B cell (primary cell): ENCODE results near the gene GUCY1A1. TPM values are rescaled to one million over a fixed set of nuclear protein-coding genes. Genes with fewer than 3 reads are reported as not detected.

ENCODE experiments used
- ATAC-seq: fragments of 200-7000 bp; cut with Tn5 transposase; one replicate; pipeline ENCODE4 v1.10.0; 2021; ENCODE audit warnings: low read depth, mild to moderate bottlenecking, moderate number of reproducible peaks, moderate library complexity
- CTCF ChIA-PET: fragments of 350-600 bp; sonication (Branson Sonifier 250); formaldehyde crosslinking; loops from one replicate; lab custom pipeline; 2021; ENCODE audit warnings: antibody characterized with exemption, inconsistent platforms; lab: Charles Lee
- POLR2A ChIA-PET: fragments of 350-600 bp; sonication (Branson Sonifier 250); formaldehyde crosslinking; loops from one replicate; lab custom pipeline; 2021; ENCODE audit warnings: antibody characterized with exemption; lab: Charles Lee
- DNase-seq: peaks from one replicate; pipeline ENCODE4 v3.0.0; 2013
- H2AFZ ChIP-seq: 2 replicates; pipeline ENCODE4 v1.6.1; 2012; ENCODE audit warnings: mild to moderate bottlenecking, low read depth, low read length; ENCODE audit not compliant: insufficient read depth, poor library complexity, severe bottlenecking
- H3K27ac ChIP-seq, 2 donors: 1 replicate in 1 of 2; 2 replicates in 1 of 2; pipeline ENCODE4 v1.5.1; 2012 to 2013; ENCODE audit warnings: low read length in 2 of 2, mild to moderate bottlenecking in 2 of 2, moderate library complexity in 1 of 2
- H3K27me3 ChIP-seq, 4 experiments: fragments of 200-600 bp in 1 of 4; sonication (generic) in 1 of 4; replicated peaks in 1 of 4; 1 replicate in 2 of 4; 2 replicates in 2 of 4; pipeline versions ENCODE4 v1.6.1 to v1.7.0; 2013 to 2016; ENCODE audit warnings: low read length in 3 of 4, mild to moderate bottlenecking in 2 of 4, mixed read lengths in 1 of 4, moderate library complexity in 1 of 4; ENCODE audit not compliant: insufficient read depth in 4 of 4, control insufficient read depth in 3 of 4; ENCODE audit errors: control extremely low read depth in 1 of 4
- H3K36me3 ChIP-seq, 2 experiments: replicated peaks in 1 of 2; 1 replicate in 1 of 2; 2 replicates in 1 of 2; pipeline versions ENCODE4 v1.6.1 to v1.7.1; 2013; ENCODE audit warnings: low read length in 1 of 2; ENCODE audit not compliant: insufficient read depth in 2 of 2, control insufficient read depth in 1 of 2; ENCODE audit errors: control extremely low read depth in 1 of 2, extremely low read depth in 1 of 2
- H3K4me1 ChIP-seq, 2 donors: fragments of 200-600 bp in 1 of 2; sonication (generic) in 1 of 2; 1 replicate in 1 of 2; 2 replicates in 1 of 2; pipeline versions ENCODE4 v1.5.1 to v1.6.1; 2013 to 2017; ENCODE audit warnings: low read length in 2 of 2; ENCODE audit not compliant: control insufficient read depth in 2 of 2, insufficient read depth in 2 of 2
- H3K4me2 ChIP-seq: replicated peaks from 2 replicates; pipeline ENCODE3; 2012; ENCODE audit warnings: mild to moderate bottlenecking, low read depth, low read length; ENCODE audit not compliant: poor library complexity, severe bottlenecking
- H3K4me3 ChIP-seq, 5 experiments: fragments of 200-600 bp in 1 of 5; sonication (generic) in 1 of 5; 1 replicate in 3 of 5; 2 replicates in 2 of 5; pipeline versions ENCODE4 v1.5.1 to v1.7.0; 2011 to 2016; ENCODE audit warnings: low read length in 4 of 5, mild to moderate bottlenecking in 4 of 5, low read depth in 2 of 5, control low read depth in 1 of 5, moderate library complexity in 1 of 5; ENCODE audit not compliant: insufficient read depth in 1 of 5; ENCODE audit errors: control extremely low read depth in 1 of 5, extremely low read depth in 1 of 5
- H3K79me2 ChIP-seq: fragments of 200-600 bp; sonication (generic); one replicate; pipeline ENCODE4 v1.6.0; 2016; ENCODE audit warnings: low read length; ENCODE audit not compliant: control insufficient read depth, insufficient read depth
- H3K9ac ChIP-seq: fragments of 200-600 bp; sonication (generic); 2 replicates; pipeline ENCODE4 v1.6.1; 2017; ENCODE audit warnings: mild to moderate bottlenecking, low read length, moderate library complexity
- H3K9me3 ChIP-seq, 3 donors: one replicate each; pipeline versions ENCODE4 v1.6.1 to v1.7.1; 2013; ENCODE audit warnings: low read length in 2 of 3; ENCODE audit not compliant: control insufficient read depth in 2 of 3, insufficient read depth in 1 of 3; ENCODE audit errors: control extremely low read depth in 1 of 3
- H4K20me1 ChIP-seq: 2 replicates; pipeline ENCODE4 v1.6.0; 2012; ENCODE audit warnings: mild to moderate bottlenecking, low read length; ENCODE audit not compliant: insufficient read depth, control insufficient read depth, poor library complexity, severe bottlenecking
- H3K27ac Mint-ChIP-seq: one replicate; pipeline ENCODE4 v1.8.0; 2021; ENCODE audit warnings: mixed read lengths
- H3K27me3 Mint-ChIP-seq: one replicate; pipeline ENCODE4 v1.8.0; 2021; ENCODE audit warnings: mixed read lengths
- H3K4me1 Mint-ChIP-seq: one replicate; pipeline ENCODE4 v1.8.0; 2021; ENCODE audit warnings: mixed read lengths
- H3K4me3 Mint-ChIP-seq: one replicate; pipeline ENCODE4 v1.8.0; 2021; ENCODE audit warnings: mixed read lengths
- H3K9me3 Mint-ChIP-seq: one replicate; pipeline ENCODE4 v1.8.0; 2022; ENCODE audit warnings: mixed read lengths; ENCODE audit not compliant: insufficient read depth
- EZH2 ChIP-seq: IDR thresholded peaks from 2 replicates; pipeline ENCODE4 v1.6.1; 2012; ENCODE audit warnings: borderline replicate concordance, low read depth, mild to moderate bottlenecking, moderate library complexity, low read length; ENCODE audit not compliant: insufficient read depth, poor library complexity, severe bottlenecking
- WGBS: methylation state at CpG from one replicate; pipeline ENCODE4 v1.1.5; 2013; ENCODE audit warnings: missing lambda C conversion rate; ENCODE audit not compliant: insufficient coverage; 5-methylcytosine and 5-hydroxymethylcytosine counted together
- intact Hi-C: fragments of 100-400 bp; cut with micrococcal nuclease; formaldehyde crosslinking; loops from one replicate; pipeline ENCODE4 v1.10.0; 2022
- polyA plus RNA-seq: library from polyadenylated mRNA; depleted of rRNA; stranded (reverse); fragments of >200 nt; gene quantifications from 2 replicates; pipeline ENCODE4 v1.2.3, GENCODE V29; 2012
- total RNA-seq, 2 donors: library from RNA; stranded (reverse); fragments of 120-200 nt in 1 of 2; gene quantifications; 1 replicate in 1 of 2; 2 replicates in 1 of 2; pipeline versions ENCODE4 v1.2.3 to v1.2.4, GENCODE V29; 2013 to 2022
- TF ChIP-seq, protein P1 (sequence below): fragments of 200-600 bp; IDR thresholded peaks from one replicate; pipeline ENCODE4 v1.8.0; 2022; ENCODE audit warnings: antibody characterized with exemption, mild to moderate bottlenecking

Gene GUCY1A1
- total and polyA plus RNA-seq, 2 donors (not counting 1 experiment from before 2014, with no cell fraction given) = 0.12 to 0.25 TPM

DNA sequence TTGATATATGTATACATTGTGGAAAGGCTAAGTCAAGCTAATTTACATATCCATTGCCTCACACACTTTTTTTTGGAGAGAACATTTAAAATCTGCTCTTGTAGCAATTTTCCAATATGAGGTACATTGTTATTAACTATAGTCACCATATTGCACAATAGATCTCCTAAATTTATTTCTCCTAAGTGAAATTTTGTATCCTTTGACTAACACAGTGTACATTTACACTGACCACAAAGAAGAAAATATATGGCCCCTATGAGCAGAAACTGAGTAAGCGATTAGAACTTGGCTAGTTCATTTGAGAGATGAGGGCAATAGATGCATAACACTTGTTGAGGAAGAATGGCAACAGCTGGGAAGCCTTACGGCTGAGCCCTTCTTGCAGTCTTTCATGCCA is 71.9 kb downstream of the GUCY1A1 start:
- TF ChIP-seq, protein P1, sequence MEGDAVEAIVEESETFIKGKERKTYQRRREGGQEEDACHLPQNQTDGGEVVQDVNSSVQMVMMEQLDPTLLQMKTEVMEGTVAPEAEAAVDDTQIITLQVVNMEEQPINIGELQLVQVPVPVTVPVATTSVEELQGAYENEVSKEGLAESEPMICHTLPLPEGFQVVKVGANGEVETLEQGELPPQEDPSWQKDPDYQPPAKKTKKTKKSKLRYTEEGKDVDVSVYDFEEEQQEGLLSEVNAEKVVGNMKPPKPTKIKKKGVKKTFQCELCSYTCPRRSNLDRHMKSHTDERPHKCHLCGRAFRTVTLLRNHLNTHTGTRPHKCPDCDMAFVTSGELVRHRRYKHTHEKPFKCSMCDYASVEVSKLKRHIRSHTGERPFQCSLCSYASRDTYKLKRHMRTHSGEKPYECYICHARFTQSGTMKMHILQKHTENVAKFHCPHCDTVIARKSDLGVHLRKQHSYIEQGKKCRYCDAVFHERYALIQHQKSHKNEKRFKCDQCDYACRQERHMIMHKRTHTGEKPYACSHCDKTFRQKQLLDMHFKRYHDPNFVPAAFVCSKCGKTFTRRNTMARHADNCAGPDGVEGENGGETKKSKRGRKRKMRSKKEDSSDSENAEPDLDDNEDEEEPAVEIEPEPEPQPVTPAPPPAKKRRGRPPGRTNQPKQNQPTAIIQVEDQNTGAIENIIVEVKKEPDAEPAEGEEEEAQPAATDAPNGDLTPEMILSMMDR = no peak
- TF ChIP-seq EZH2 = no peak
- H2AFZ ChIP-seq = no peak overlapping the region
- no peaks in the 10 kb centered on the region for H4K20me1 ChIP-seq
- no peak for ATAC-seq
- H3K9me3 Mint-ChIP-seq = no peaks in the 10 kb centered on the region
- H3K4me1 ChIP-seq = no peaks in the 10 kb centered on the region
- H3K36me3 ChIP-seq = no peaks in the 10 kb centered on the region
- no peak for DNase-seq
- no peak overlapping the region for H3K9ac ChIP-seq
- H3K4me3 ChIP-seq = no peak overlapping the region
- no peaks in the 10 kb centered on the region for H3K4me1 Mint-ChIP-seq
- no peaks in the 10 kb centered on the region for H3K27me3 ChIP-seq
- intact Hi-C loops = no loop called here
- H3K27ac ChIP-seq = no peak overlapping the region
- H3K27ac Mint-ChIP-seq = no peak overlapping the region
- no peak overlapping the region for H3K4me3 Mint-ChIP-seq
- no peaks in the 10 kb centered on the region for H3K79me2 ChIP-seq
- no peaks in the 10 kb centered on the region for H3K27me3 Mint-ChIP-seq
- H3K4me2 ChIP-seq = no peak overlapping the region
- ChIA-PET POLR2A (no interaction called here), CTCF (no interaction called here)
- 100% methylated on average over 2 of the region's 2 CpGs for WGBS
- H3K9me3 ChIP-seq = no peaks in the 10 kb centered on the region

DNA sequence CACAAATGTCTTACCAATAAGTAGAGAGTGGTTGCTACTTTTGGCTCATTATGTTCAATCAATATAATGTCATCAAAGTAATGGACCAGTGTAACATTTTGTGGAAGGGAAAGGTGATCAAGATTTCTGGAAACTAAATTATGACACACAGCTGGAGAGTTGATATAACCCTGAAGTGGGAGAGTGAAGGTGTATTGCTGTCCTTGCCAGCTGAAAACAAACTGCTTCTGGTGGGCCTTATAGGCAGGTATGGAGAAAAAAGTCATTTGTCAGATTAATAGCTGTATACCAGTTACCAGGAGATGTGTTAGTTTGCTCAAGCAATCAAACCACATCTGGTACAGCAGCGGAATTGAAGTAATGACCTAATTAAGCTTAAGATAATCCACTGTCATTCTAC is 74.9 kb downstream of the GUCY1A1 start:
- Histone ChIP-seq H4K20me1 (no peaks in the 10 kb centered on the region), H3K9me3 (no peaks in the 10 kb centered on the region), H3K4me3 (no peak overlapping the region), H3K79me2 (no peaks in the 10 kb centered on the region), H2AFZ (no peak overlapping the region), H3K27ac (no peak overlapping the region), H3K9ac (no peak overlapping the region), H3K36me3 (no peaks in the 10 kb centered on the region), H3K4me2 (no peak overlapping the region), H3K27me3 (no peaks in the 10 kb centered on the region), H3K4me1 (no peaks in the 10 kb centered on the region)
- Mint-ChIP-seq H3K4me3 (no peak overlapping the region), H3K4me1 (no peaks in the 10 kb centered on the region), H3K27ac (no peak overlapping the region), H3K27me3 (no peaks in the 10 kb centered on the region), H3K9me3 (no peaks in the 10 kb centered on the region)
- ChIA-PET CTCF (no interaction called here), POLR2A (no interaction called here)
- ATAC-seq = no peak
- intact Hi-C loops = no loop called here
- no peak for TF ChIP-seq EZH2
- TF ChIP-seq, protein P1 = no peak
- no peak for DNase-seq
- no CpG with 5 or more reads among the region's 1 CpG for WGBS
